Astrocyte of the hippocampus (primary cell): Measurements from ENCODE around the gene CTSZ.
"Not testable (repeated sequence)": the region's sequence is repeated elsewhere in the genome, so short reads cannot be mapped to it uniquely, and the experiment has no call there.

ENCODE experiments used
- DNase-seq: peaks from one replicate; pipeline ENCODE4 v3.0.0; 2011; ENCODE audit warnings: low read depth, low spot score

CTSZ gene

DNA sequence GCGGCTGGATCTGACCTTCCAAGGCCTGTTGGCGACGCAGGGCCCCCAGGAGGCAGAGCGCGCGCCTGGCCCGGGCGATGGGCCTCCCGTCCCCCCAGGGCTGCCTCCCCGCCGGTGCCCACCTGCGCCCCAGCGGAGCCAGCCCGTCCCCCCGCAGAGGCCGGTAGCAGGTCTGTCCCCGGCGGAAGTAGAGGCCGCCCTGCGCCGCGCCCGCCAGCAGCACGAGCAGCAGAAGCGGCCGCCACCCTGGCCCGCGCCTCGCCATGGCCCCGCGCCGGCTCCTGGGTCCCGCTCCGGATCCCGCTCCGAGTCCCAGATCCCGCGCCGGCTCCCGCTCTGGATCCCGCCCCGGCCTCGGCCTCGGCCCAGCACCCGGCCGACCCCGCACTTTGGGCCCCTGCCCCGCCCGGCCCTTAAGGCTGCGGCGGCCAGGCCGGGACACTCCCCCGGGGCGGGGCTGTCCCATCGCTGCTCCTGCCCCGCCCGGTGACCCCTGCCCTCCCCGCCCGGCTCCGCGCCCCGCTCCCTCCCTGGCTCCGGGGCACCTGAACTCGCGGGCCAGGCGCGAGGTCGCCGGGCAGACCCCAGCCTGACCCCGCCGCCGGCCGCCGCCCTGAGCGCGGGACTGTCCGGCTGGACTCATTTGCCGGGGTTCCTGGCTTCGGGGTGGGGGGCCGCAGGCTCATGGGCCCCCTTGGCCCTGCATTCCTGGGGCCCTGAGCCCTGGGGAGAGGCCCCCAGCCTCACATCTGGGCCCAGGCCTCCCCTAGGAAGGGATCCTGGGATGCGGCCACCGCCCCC is at the start of gene CTSZ:
Gene CTSZ, minus strand, starts transcription at position 391 of the 801 bp plus-strand sequence. Its CDS starts 126 bp downstream, at position 265.
- peak; percentile 62 for DNase-seq

DNA sequence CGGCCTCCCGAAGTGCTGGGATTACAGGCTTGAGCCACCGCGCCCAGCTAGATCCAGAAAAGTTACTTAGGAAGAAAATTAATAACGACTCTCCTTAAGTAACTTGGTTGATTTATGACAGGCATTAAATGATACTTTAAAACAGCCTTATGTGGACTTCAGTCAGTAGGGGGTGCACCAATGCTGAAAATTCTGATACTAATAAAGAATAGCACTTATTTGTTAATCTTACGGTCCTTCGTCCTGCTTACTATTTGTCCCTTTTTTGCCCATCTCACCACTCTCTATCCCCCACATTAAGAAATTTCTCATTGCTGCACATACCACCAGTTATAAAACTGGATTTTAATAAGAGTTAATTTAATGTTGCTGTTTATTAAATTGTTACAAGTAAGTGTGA is 48.2 kb upstream of the CTSZ start:
- DNase-seq: peak; percentile 18

- DNase-seq: no peak
Observed at GRCh38 chr20:59051666-59052185, 44.7 kb upstream of the CTSZ start.

GRCh38 chr20:59050437-59050836 is 43.4 kb upstream of the CTSZ start:
- DNase-seq: no peak

DNA sequence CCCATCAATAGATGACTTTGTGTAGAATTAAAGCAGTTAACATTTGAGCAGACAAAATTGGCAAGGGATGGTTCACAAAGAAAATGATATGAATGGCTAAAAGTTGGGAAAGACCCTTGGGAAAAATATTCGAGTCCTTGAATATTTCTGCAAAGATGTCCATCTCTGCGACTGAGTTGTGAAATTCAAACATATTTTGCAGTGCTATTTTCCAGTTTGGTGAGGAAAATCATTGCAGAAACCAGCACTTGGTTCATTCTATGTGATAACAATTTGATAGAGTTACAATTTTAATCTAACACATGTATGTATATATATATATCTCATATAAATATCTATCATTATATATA is 41.6 kb upstream of the CTSZ start:
- no peak for DNase-seq

GRCh38 chr20:59047938-59048680 is 41.1 kb upstream of the CTSZ start:
- DNase-seq: peak; percentile 24

GRCh38 chr20:59046862-59047261 is 39.8 kb upstream of the CTSZ start:
- DNase-seq: no peak

- no peak for DNase-seq
Observed at GRCh38 chr20:59044796-59045195, 37.7 kb upstream of the CTSZ start.

DNA sequence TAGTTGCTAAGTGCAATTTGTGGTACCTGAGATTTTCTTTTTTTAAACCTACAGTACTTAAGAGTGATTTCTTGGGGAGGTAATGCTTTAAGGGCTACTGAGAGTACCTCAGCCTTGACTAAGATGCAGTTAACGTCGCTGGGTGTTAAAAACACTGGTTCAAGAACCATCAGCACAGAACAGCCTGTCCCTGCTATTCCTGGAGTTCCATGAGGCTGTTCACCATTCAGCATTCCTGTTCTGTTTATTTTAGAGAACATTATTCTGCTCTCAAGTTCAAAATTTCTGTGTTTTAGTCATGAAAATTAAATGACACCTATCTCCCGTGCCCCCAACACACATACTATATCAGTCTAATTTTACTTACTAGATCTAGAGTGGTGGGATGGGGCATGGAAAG is 37.2 kb upstream of the CTSZ start:
- no peak for DNase-seq

DNA sequence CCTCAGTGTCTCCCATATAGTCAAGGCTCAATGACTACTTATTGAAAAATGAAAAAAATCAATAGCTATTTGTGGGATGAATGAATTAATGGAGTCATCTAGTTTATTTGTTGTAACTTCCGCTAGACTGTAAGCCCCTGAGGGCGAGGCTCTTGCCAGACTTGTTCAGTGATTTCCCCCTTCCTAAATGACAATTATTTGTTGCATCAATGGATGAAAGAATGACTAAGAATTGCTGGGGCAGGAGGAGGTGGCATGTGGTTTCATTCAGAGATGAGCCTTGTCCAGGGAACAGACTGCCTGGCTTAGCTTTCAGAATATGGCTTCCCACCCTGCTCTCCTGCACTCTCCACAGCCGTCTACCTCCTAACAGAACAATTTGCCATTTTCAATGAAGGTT is 36.6 kb upstream of the CTSZ start:
- no peak for DNase-seq

GRCh38 chr20:59042796-59043631 is 36.0 kb upstream of the CTSZ start:
- peak; percentile 98 for DNase-seq

DNA sequence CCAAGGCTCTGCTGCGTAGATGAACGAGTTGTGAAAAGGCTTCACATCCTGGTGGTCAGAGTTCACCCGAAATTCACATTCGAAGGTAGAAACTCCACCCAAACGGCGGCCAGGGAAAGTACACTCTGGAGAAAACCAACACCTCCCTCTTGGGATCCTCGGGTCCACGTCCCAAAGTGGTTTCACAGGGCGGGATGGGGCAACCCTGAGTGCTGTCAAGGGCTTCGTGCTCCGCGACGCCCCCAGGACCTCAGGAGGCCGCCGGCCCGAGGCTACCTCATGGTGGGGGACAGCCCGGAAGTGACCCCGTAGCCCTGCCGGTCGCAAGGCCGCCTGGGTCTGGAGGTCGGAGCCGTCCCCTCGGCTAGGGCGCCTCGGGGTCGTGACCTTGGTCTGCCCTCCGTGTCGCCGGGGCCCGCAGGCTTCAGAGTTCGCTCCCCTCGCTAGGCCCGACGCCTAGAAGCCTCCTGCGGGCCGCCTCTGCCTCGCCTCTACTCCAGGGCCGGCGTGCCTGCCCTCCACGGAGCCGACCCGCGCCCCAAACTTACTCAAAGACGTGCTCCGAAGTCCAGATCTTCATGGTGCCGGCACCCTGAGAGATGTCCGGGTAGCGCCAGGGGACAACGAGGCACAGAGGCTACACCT is 35.2 kb upstream of the CTSZ start, which contains the start of gene PRELID3B:
Gene PRELID3B, minus strand, starts transcription at position 636 of the 645 bp plus-strand sequence. Its CDS starts 56 bp downstream, at position 580.
- DNase-seq: no peak

DNA sequence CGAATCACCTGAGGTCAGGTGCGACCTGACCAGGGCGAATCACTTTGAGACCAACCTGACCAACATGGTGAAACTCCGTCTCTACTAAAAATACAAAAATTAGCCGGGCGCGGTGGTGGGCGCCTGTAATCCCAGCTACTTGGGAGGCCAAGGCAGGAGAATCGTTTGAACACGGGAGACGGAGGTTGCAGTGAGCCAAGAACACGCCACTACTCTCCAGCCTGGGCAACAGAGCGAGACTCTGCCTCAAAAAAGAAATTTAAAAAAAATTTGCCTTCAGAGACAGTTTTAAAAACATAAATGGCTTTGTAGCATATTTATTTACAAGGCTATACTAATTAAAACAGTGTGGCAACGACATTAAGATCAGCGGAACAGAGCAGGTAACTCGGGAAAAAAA is 34.4 kb upstream of the CTSZ start:
- not testable (repeated sequence) for DNase-seq

- no peak for DNase-seq
Observed at GRCh38 chr20:59040667-59041066, 33.6 kb upstream of the CTSZ start.

GRCh38 chr20:59039233-59039632 is 32.2 kb upstream of the CTSZ start:
- no peak for DNase-seq

DNA sequence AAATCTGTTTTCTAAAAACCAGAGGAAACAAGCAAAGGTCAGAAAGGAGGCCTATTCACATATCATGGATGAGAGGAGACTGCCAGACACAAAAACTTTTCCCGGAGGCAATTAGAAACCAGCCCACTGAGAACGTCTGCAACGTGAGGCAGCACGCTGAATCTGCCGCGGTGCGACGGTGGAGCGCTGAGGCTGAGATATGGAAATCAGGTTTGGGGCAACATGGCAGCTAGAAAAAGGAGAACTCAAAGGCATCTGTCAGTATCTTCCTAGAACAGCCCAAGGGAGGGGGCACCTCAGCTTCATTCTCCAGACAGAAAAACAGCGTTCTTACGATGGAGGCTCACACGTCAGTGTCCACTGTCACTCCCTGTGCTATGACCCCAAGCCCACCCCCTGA is 30.3 kb upstream of the CTSZ start:
- no peak for DNase-seq

- DNase-seq: no peak
Observed at GRCh38 chr20:59035381-59035780, 28.3 kb upstream of the CTSZ start.

GRCh38 chr20:59033616-59034165 is 26.6 kb upstream of the CTSZ start:
- no peak for DNase-seq

DNA sequence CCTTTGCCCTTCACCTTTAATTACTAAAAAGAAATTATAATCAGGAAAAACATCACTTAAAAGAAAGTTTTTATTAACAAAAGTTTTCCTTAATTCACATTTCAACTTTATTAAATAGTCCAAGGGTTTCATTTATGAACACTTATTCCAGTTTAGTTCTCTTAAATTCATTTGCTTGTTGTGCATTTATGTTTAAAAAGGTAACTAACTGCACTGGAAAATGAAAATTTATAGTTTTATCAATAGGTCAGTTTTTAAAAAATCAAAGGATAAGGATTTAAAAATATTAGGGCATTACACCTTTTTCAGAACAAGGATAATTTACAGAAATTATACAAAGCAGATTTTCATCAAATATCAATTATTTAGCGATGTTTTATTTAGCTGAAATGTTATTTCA is 26.0 kb upstream of the CTSZ start:
- DNase-seq: no peak

GRCh38 chr20:59032713-59033059 is 25.6 kb upstream of the CTSZ start:
- no peak for DNase-seq
